ENCODE data around the gene TSPAN8.
A peak's percentile ranks its signal among the peaks of the same experiment; 100 is the strongest.
"Not testable (repeated sequence)": the region's sequence is repeated elsewhere in the genome, so short reads cannot be mapped to it uniquely, and the experiment has no call there.

TSPAN8 gene

DNA sequence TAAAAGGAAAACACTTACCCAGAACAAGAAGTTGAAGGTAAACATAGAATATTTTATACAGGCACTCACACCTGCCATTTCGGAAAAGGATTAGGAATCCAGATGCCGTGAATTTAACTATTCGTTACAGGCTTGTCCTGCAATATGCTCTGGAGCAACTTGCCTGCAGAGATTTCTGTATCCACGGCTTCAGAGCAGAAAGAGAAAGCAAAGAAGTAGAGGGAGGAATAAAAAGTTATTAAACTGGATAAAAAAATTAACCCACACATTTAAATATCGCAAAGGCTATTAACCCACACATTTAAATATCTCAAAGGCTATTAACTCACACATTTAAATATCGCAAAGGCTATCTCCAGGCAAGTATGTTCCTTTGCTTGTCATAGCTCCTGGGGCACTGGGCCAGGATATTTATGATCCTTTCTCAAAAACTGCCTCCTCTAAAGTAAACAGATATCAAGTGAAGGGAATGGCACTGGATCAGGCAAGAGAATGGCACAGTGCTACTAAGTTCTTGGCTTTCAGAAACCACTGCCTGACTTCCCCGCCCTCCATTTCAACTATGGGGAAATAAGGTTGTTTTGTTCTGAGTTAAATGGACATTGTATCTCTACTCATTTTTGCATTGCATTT lies at the start of gene TSPAN8:
Gene TSPAN8, minus strand, starts transcription at position 399 of the 633 bp plus-strand sequence. Its CDS starts 321 bp downstream, at position 78.
- DNase-seq (ENCODE audit: low read depth) = no peak

DNA sequence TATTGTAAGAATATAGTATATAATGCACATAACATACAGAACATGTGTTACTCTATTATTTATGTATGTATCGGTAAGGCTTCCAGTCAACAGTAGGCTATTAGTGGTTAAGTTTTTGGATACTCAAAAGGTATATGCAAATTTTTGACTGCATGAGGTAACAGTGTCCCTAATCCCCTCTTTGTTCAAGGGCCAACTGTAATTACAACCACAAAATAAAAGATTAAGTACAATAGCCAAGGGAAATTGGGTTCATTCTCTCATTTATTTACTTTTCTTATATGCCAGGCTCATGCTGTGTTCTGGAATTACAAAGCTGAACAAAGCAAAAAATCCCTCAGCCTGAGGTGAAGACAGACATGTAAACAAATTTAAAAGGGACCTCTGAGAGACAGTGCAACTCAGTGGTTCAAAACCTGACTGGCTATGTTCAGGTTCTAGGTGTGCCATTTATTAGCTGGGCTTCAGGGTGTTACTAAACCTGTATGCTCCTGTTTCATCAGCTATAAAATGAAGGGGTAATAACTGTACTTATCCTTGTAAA lies 43.4 kb upstream of the TSPAN8 start:
- no peak for DNase-seq (ENCODE audit: low read depth)

DNA sequence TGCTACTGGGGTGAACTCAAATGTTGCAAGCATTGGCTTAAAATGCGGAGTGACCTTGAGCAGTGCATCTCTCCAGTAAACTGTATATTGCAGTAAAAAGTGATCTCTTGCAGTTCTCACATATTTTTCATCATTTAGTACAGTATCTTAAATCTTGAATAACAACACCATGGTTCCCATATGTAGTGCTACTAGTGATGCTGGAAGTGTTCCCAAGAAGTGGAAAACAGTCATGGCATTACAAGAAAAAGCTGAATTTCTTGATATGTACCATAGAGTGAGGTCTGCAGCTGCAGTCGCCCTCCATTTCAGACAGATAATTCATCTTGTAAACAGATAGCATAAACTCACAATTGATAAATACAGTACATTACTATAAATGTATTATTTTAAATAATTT lies 42.9 kb upstream of the TSPAN8 start:
- no peak for DNase-seq (ENCODE audit: low read depth)

- no peak for DNase-seq (ENCODE audit: low read depth)
Measured at GRCh38 chr12:71197460-71197859, 39.7 kb upstream of the TSPAN8 start.

DNA sequence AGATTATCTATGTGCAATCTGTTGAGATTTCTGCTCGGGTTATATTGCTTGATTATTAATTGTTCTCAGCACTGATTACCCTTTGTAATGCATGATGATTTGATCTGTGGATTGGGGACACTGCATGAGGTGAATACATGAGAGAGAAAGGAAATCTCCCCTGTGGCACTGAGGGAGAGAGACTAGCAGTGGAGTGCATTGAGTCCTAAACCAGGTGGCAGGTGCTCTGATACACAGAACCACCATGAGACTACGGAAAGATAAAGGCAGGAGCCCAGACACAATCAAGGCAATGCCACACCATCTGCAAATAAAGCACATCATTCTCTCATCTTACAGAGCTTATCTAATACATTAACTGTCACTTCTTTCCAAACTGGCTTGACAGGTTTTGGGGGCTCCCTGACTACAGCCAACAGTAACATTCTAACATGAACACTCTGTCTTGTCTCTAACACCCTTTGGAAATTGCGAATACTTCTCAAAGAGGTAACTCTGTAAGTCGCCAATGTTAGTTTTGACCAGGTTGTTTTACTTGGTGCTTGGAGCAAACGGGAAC lies 37.6 kb upstream of the TSPAN8 start:
- DNase-seq (ENCODE audit: low read depth) = no peak

DNA sequence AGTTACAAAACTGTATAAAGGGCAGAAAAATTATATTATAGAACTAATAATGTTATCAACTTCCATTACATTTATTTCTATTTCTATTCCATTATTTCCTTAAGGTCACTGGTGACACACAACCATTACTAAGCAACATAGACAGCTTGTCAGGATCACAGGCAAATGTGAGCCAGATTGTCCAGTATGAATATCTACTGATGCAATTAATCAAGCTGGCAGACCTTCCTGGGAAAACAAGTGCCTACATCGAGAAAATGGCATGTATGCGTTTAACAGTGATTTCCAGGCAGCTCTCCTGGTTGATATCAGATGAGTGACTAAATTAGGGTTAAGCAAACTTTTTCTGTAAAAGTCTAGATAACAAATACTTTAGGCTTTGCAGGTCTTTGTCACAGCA lies 36.9 kb upstream of the TSPAN8 start:
- no peak for DNase-seq (ENCODE audit: low read depth)

DNA sequence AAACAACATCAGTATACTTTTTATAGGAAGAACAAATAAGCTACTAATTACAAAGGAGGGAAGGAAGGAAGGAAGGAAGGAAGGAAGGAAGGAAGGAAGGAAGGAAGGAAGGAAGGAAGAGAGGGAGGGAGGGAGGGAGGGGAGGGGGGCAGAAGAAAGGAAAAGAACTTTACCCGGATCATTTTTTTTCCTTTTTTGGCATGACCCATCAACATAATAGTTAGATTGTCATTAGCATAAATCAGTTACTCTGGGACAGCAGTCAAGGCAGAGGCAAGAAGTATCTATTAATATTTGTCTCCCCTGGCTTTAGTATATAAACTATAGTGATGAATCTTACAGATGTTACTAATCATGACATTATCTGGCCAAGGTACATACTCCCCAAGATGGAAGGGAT lies 35.2 kb upstream of the TSPAN8 start:
- no peak for DNase-seq (ENCODE audit: low read depth)

GRCh38 chr12:71191509-71192196 lies 33.9 kb upstream of the TSPAN8 start:
- DNase-seq (ENCODE audit: low read depth) = no peak

GRCh38 chr12:71190822-71191221 lies 33.0 kb upstream of the TSPAN8 start:
- no peak for DNase-seq (ENCODE audit: low read depth)

DNA sequence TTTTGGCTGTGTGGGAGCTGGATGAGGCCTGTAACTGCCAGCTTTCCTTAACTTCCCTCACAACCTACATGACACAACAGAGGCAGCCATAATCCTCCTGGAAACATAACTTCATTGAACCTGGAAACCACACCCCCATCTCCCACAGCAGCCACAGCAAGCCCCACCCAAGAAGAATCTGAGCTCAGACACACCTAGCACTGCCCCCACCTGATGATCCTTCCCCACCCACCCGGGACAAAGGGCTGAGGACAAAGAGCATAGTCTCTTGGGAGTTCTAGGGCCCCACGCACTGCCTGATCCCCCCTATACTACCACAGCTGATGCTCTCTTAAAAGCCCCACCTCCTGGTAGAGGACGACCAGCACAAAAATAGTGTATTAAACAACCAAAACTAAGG lies 29.6 kb upstream of the TSPAN8 start:
- DNase-seq (ENCODE audit: low read depth) = no peak

- no peak for DNase-seq (ENCODE audit: low read depth)
Measured at GRCh38 chr12:71186571-71187288, 28.9 kb upstream of the TSPAN8 start.

DNA sequence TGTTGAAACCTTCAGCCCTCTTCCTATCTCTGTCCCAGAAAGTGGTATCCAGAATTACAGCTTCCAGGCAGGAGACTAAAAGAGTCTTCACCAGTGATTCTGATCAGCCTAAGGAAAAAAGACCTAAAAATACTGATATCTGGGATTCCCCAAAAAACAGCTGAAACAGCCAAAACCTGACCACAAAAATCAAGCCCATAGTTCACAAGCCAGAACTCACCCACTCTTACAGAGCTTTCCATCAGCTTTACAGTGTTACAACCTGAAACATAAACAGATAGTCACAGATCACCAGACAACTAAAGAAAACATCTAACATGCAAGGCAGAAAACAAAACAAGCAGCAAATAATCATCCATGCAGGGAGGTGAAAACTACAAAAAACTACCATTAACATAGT lies 26.0 kb upstream of the TSPAN8 start:
- no peak for DNase-seq (ENCODE audit: low read depth)

DNA sequence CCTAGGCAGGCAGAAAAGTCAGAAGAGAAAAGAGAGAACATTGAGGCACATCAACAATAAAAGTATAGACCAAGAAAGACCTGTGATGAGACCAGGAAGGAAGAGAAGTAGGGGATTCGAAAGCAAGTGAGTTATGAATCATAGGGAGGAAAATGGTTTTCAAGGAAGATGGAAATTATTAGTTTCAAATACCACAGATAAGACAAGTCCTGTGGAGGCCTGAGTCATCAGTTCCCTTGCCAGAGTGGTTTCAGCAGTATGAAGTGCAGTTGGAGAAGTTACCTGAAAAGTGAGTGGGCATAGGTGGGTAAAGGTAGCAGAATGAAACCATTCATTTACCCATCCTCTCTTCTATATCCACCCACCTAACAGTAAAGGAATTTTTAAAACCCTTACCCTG lies 25.2 kb upstream of the TSPAN8 start:
- peak; percentile 1 for DNase-seq (ENCODE audit: low read depth)

GRCh38 chr12:71178162-71178561 lies 20.4 kb upstream of the TSPAN8 start:
- no peak for DNase-seq (ENCODE audit: low read depth)

DNA sequence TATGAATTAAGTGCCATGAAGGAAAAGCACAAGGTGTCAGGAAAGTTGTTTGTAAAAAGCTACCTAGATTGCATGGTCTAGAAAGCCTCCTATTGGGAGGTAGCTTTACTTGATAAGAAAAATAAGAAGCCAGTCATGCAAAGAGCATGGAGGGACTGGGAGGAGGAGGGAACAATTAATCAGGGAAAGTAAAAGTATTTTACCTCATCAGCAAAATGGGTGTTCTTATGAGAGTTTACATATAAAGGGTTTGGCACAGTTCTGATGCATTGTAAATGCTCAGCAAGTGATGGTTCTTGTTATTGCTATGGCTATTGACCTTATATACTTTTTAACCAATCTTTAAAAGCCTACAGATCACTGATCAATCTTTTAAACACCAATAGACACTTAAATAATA lies 17.0 kb upstream of the TSPAN8 start:
- DNase-seq (ENCODE audit: low read depth) = no peak

DNA sequence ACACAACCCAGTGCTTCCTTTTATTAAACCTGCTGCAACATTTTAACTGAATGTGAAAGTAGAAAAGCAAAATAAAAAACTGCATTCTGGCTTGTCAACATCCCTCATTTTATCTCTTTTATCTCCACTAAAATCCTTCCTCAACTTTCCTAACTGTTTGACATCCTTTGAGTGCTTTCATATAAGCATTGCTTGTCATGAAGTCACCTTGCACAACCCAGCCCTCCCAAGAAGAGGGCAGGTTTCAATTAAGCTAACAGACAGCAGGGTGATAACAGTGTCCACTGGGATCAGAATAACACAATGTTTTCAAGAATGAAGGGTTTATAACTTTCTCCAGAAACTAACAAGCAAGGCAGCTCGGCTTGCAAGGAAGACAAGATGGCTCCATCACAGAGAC lies 16.3 kb upstream of the TSPAN8 start:
- no peak for DNase-seq (ENCODE audit: low read depth)

DNA sequence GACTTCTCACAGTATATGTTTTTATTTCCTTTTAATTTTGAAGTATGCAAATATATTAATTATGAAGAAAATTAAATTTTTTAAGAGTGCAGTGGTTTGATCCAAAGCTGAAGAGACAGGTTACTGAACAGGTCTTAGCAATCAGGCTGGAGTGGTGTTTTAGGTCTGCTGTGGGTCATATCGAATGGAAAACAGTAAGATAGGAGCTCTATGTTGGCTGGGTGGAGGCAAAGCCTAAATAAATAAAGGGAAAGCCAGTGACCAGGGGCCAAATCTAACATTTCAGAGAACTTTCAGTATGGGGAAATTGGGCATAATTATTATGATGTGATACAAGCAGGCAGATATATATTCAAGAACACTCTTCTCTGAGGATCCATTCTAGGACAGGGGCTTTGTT lies 12.7 kb upstream of the TSPAN8 start:
- DNase-seq (ENCODE audit: low read depth) = no peak

DNA sequence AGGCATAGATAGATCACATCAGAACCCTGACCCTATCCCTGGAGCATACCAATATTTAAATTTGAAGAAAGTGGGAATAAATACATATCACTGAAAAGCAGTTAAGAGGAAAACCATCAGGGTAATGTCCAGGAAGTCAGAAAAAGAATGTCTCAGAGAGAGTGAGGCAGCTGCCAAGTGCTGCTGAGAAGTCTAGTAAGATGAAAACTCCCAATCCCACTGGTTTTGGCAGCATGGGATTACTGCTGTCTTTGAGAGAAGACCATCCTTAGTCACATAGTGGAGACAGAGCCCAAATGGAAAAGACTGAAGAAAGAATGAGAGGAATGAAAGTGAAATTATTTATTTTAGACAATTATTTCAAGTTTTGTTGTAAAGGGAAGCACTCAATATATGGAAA lies 11.5 kb upstream of the TSPAN8 start:
- DNase-seq (ENCODE audit: low read depth) = no peak

DNA sequence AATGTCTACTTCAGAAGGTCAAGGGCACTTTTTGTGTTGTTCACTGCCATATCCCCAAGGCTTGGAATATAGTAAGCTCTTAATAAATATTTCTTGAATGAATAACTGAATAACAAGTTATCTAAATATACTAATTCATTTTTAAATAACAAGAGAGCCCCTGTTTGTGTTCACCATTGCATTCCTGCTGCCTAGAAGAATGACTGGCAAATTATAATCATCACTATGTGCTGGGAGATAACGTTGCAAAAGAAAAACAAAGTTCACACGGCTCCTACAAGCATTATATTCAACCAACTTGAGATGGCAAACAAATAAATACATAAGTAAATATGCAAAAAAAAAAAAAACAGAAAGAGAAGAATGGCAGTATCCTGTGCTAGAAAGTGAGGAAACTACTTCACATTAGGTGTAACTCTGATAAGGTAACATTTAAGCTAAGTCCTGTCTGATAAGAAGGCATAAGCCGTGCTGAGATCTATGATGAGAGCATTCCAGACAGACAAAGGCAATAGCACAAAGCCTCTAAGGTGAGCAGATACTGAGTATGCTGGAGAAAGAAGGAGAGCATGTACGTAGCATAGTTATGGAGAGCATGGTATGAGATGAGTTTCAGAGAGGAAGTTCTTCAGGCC lies 9.2 kb upstream of the TSPAN8 start:
- DNase-seq (ENCODE audit: low read depth) = no peak

DNA sequence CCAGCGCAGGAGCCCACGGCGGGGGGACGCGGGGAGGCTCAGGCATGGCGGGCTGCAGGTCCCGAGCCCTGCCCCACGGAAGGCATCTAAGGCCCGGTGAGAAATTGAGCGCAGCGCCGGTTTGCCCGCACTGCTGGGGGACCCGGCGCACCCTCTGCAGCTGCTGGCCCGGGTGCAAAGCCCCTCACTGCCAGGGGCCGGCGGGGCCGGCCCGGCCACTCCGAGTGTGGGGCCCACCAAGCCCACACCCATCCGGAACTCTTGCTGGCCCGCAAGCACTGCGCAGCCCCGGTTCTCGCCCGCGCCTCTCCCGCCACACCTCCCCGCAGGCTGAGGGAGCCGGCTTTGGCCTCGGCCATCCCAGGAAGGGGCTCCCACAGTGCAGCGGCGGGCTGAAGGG lies 8.5 kb upstream of the TSPAN8 start:
- no peak for DNase-seq (ENCODE audit: low read depth)

GRCh38 chr12:71165780-71166179 lies 8.0 kb upstream of the TSPAN8 start:
- DNase-seq (ENCODE audit: low read depth) = not testable (repeated sequence)

- DNase-seq (ENCODE audit: low read depth) = no peak
Measured at GRCh38 chr12:71164568-71165197, 6.9 kb upstream of the TSPAN8 start.

Measured in ELR (cell line).